Measurements from ENCODE around the gene METTL4. TPM values are rescaled to one million over a fixed set of nuclear protein-coding genes. Genes with fewer than 3 reads are reported as not detected.

METTL4 gene
- polyA plus RNA-seq, 1 donor from 2014 or later: 12.7 TPM

DNA sequence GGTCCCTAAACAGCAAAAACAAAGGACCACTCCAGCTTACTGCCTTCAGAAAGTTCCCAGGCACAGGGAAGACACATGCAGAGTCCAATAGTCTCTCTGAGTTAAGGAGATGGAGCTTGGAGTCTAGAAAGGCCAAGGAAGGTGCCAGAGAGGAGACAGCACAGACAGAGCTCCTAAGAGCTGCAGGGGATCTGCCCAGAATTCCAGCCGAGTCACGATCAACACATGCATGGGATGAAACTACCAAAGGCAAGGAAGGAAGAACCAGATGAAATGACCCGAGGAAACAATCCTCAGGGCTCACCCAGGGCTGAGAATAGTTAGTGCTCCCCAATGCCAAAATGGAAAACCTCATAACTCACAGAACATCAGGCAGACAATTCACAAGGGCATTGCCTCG lies 15.4 kb downstream of the METTL4 start:
- H3F3A ChIP-seq (ENCODE audit: insufficient read depth, low read length, poor library complexity, severe bottlenecking): no peaks in the 10 kb centered on the region
- H3K27ac ChIP-seq (ENCODE audit: low read length): no peak overlapping the region
- no peaks in the 10 kb centered on the region for H3K9me3 ChIP-seq (ENCODE audit: low read length)
- TF ChIP-seq POLR2AphosphoS5 (IDR thresholded peaks at IDR 0.05) (no peak), EP300 (conservative IDR thresholded peaks at IDR 0.05; ENCODE audit: poor library complexity, severe bottlenecking) (no peak), RAD21 (conservative IDR thresholded peaks at IDR 0.05) (no peak), REST (IDR thresholded peaks at IDR 0.05; ENCODE audit: borderline replicate concordance) (no peak), EZH2 (IDR thresholded peaks at IDR 0.05; ENCODE audit: borderline replicate concordance, insufficient read depth, low read length, poor library complexity, severe bottlenecking) (no peak), TAF1 (IDR thresholded peaks at IDR 0.05; ENCODE audit: low read depth) (no peak), MXI1 (conservative IDR thresholded peaks at IDR 0.05; ENCODE audit: poor library complexity, severe bottlenecking) (no peak), SMC3 (conservative IDR thresholded peaks at IDR 0.05; ENCODE audit: poor library complexity) (no peak), CTCF (IDR thresholded peaks at IDR 0.05; ENCODE audit: poor library complexity, severe bottlenecking) (no peak)
- no peak overlapping the region for H3K4me2 ChIP-seq (ENCODE audit: low read length)
- H3K79me2 ChIP-seq (replicated peaks; ENCODE audit: insufficient read depth, low read length): no peaks in the 10 kb centered on the region
- no peaks in the 10 kb centered on the region for H3K36me3 ChIP-seq (ENCODE audit: insufficient read depth, low read length)
- no peaks in the 10 kb centered on the region for H3K9me2 ChIP-seq (ENCODE audit: insufficient read depth, low read length)
- H2AFZ ChIP-seq (ENCODE audit: low read depth, low read length): no peak overlapping the region
- no peak overlapping the region for H3K9ac ChIP-seq (ENCODE audit: low read length)
- H3K4me3 ChIP-seq (ENCODE audit: low read length): no peak overlapping the region
- H4K20me1 ChIP-seq (ENCODE audit: insufficient read depth): no peaks in the 10 kb centered on the region
- H3K27me3 ChIP-seq (ENCODE audit: insufficient read depth, low read depth, low read length): no peaks in the 10 kb centered on the region

- Histone ChIP-seq H3K4me2 (ENCODE audit: low read length) (no peak overlapping the region), H3K36me3 (ENCODE audit: insufficient read depth, low read length) (no peaks in the 10 kb centered on the region), H3K9ac (ENCODE audit: low read length) (no peak overlapping the region), H3K27me3 (ENCODE audit: insufficient read depth, low read depth, low read length) (no peaks in the 10 kb centered on the region), H3K4me3 (ENCODE audit: low read length) (no peak overlapping the region), H3K9me2 (ENCODE audit: insufficient read depth, low read length) (no peaks in the 10 kb centered on the region), H3K27ac (ENCODE audit: low read length) (no peak overlapping the region), H3K79me2 (replicated peaks; ENCODE audit: insufficient read depth, low read length) (no peaks in the 10 kb centered on the region), H3K9me3 (ENCODE audit: low read length) (no peaks in the 10 kb centered on the region), H4K20me1 (ENCODE audit: insufficient read depth) (no peaks in the 10 kb centered on the region), H2AFZ (ENCODE audit: low read depth, low read length) (no peak overlapping the region), H3F3A (ENCODE audit: insufficient read depth, low read length, poor library complexity, severe bottlenecking) (no peaks in the 10 kb centered on the region)
- TF ChIP-seq POLR2AphosphoS5 (IDR thresholded peaks at IDR 0.05) (no peak), RAD21 (conservative IDR thresholded peaks at IDR 0.05) (no peak), EZH2 (IDR thresholded peaks at IDR 0.05; ENCODE audit: borderline replicate concordance, insufficient read depth, low read length, poor library complexity, severe bottlenecking) (no peak), CTCF (IDR thresholded peaks at IDR 0.05; ENCODE audit: poor library complexity, severe bottlenecking) (no peak), TAF1 (IDR thresholded peaks at IDR 0.05; ENCODE audit: low read depth) (no peak), REST (IDR thresholded peaks at IDR 0.05; ENCODE audit: borderline replicate concordance) (no peak), MXI1 (conservative IDR thresholded peaks at IDR 0.05; ENCODE audit: poor library complexity, severe bottlenecking) (no peak), SMC3 (conservative IDR thresholded peaks at IDR 0.05; ENCODE audit: poor library complexity) (no peak), EP300 (conservative IDR thresholded peaks at IDR 0.05; ENCODE audit: poor library complexity, severe bottlenecking) (no peak)
Observed at GRCh38 chr18:2554696-2555095, 16.6 kb downstream of the METTL4 start.

All from neural cell (in vitro differentiated cells).